ENCODE data around the gene N4BP2.

Gene N4BP2

GRCh38 chr4:40112027-40112792, 55.6 kb downstream of the N4BP2 start:
- H3K9me3 ChIP-seq (replicated peaks; ENCODE audit: insufficient read depth, low read length) = no peaks in the 10 kb centered on the region
- H3K27me3 ChIP-seq (replicated peaks; ENCODE audit: insufficient read depth, low read length) = no peaks in the 10 kb centered on the region
- TF ChIP-seq CTCF (IDR thresholded peaks at IDR 0.05; ENCODE audit: low read length) = no peak
- TF ChIP-seq EZH2 (optimal IDR thresholded peaks at IDR 0.05; ENCODE audit: low read depth, low read length) = no peak
- no peak for TF ChIP-seq EZH2phosphoT487 (IDR thresholded peaks at IDR 0.05; ENCODE audit: low read length)
- no peak overlapping the region for H2AFZ ChIP-seq (ENCODE audit: low read length)
- no peaks in the 10 kb centered on the region for H3K4me1 ChIP-seq (ENCODE audit: low read length)
- no peaks in the 10 kb centered on the region for H3F3A ChIP-seq (ENCODE audit: insufficient read depth, low read length)
- no peaks in the 10 kb centered on the region for H3K79me2 ChIP-seq (ENCODE audit: low read length)
- H3K27ac ChIP-seq (ENCODE audit: low read length) = no peak overlapping the region
- DNase-seq = no peak
- no peaks in the 10 kb centered on the region for H4K20me1 ChIP-seq (ENCODE audit: insufficient read depth, low read length)
- no peaks in the 10 kb centered on the region for H3K36me3 ChIP-seq (replicated peaks; ENCODE audit: insufficient read depth, low read length)
- no peak overlapping the region for H3K4me2 ChIP-seq (ENCODE audit: low read depth, low read length)
- H3K9ac ChIP-seq (ENCODE audit: low read length) = no peak overlapping the region
- H3K4me3 ChIP-seq (ENCODE audit: low read length) = no peak overlapping the region
- no peaks in the 10 kb centered on the region for H3K9me2 ChIP-seq (replicated peaks; ENCODE audit: insufficient read depth, low read length)

DNA sequence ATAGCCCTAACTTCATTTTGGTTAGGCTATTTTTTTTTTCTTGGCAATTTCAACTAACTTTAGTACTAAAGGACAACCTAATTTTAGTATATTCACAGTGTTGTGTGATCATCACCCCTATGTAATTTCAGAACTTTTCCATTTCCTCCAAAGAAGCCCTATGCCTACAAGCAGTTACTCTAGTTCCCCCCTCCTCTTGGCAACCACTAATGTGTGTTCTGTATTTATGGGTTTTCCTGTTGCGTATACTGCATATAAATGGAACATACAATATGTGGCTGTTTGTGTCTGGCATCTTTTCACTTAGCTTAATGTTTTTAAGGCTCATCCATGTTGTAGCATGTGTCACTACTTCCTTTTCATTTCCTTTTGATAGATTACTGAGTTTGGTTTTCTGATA, 57.6 kb downstream of the N4BP2 start:
- H3K4me2 ChIP-seq (ENCODE audit: low read depth, low read length) = no peak overlapping the region
- H2AFZ ChIP-seq (ENCODE audit: low read length) = no peak overlapping the region
- H3K27ac ChIP-seq (ENCODE audit: low read length) = no peak overlapping the region
- H3F3A ChIP-seq (ENCODE audit: insufficient read depth, low read length) = no peaks in the 10 kb centered on the region
- H4K20me1 ChIP-seq (ENCODE audit: insufficient read depth, low read length) = no peaks in the 10 kb centered on the region
- no peak for TF ChIP-seq CTCF (IDR thresholded peaks at IDR 0.05; ENCODE audit: low read length)
- H3K79me2 ChIP-seq (ENCODE audit: low read length) = no peaks in the 10 kb centered on the region
- no peak overlapping the region for H3K4me3 ChIP-seq (ENCODE audit: low read length)
- H3K36me3 ChIP-seq (replicated peaks; ENCODE audit: insufficient read depth, low read length) = no peaks in the 10 kb centered on the region
- no peaks in the 10 kb centered on the region for H3K4me1 ChIP-seq (ENCODE audit: low read length)
- no peak overlapping the region for H3K9ac ChIP-seq (ENCODE audit: low read length)
- no peaks in the 10 kb centered on the region for H3K9me2 ChIP-seq (replicated peaks; ENCODE audit: insufficient read depth, low read length)
- H3K27me3 ChIP-seq (replicated peaks; ENCODE audit: insufficient read depth, low read length) = no peaks in the 10 kb centered on the region
- DNase-seq = no peak
- no peaks in the 10 kb centered on the region for H3K9me3 ChIP-seq (replicated peaks; ENCODE audit: insufficient read depth, low read length)

DNA sequence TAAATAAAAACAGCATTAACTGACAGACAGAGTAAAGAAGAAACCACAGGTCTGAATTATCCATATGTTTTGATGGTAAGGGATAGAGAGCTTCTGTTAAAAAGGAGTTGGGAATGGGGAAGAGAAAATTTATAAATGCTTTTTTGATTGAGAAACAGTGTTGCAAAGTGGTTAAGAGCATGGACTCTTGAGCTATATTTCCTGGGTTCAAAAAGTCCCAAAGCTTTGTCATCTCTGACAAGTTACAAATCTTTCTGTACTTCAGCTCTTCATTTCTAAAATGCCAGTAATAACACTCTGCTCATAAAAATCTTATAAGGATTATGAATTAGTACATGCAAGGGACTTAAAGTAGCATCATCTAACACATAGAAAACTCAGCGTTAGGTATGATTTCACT, 62.2 kb downstream of the N4BP2 start:
- Histone ChIP-seq H3K36me3 (replicated peaks; ENCODE audit: insufficient read depth, low read length) (no peaks in the 10 kb centered on the region), H3F3A (ENCODE audit: insufficient read depth, low read length) (no peaks in the 10 kb centered on the region), H3K9me2 (replicated peaks; ENCODE audit: insufficient read depth, low read length) (no peaks in the 10 kb centered on the region), H3K4me3 (ENCODE audit: low read length) (no peak overlapping the region), H3K79me2 (ENCODE audit: low read length) (no peaks in the 10 kb centered on the region), H3K27me3 (replicated peaks; ENCODE audit: insufficient read depth, low read length) (no peaks in the 10 kb centered on the region), H4K20me1 (ENCODE audit: insufficient read depth, low read length) (no peaks in the 10 kb centered on the region), H3K9ac (ENCODE audit: low read length) (no peak overlapping the region), H3K4me2 (ENCODE audit: low read depth, low read length) (no peak overlapping the region), H2AFZ (ENCODE audit: low read length) (no peak overlapping the region), H3K27ac (ENCODE audit: low read length) (no peak overlapping the region), H3K9me3 (replicated peaks; ENCODE audit: insufficient read depth, low read length) (no peaks in the 10 kb centered on the region), H3K4me1 (ENCODE audit: low read length) (no peaks in the 10 kb centered on the region)
- no peak for TF ChIP-seq EZH2 (optimal IDR thresholded peaks at IDR 0.05; ENCODE audit: low read depth, low read length)
- no peak for TF ChIP-seq CTCF (IDR thresholded peaks at IDR 0.05; ENCODE audit: low read length)
- TF ChIP-seq EZH2phosphoT487 (IDR thresholded peaks at IDR 0.05; ENCODE audit: low read length) = no peak
- DNase-seq = no peak
